Loucy (cell line): ENCODE data around the gene IL36B.

ENCODE experiments used
- EZH2phosphoT487 ChIP-seq: fragments of 200-600 bp; IDR thresholded peaks from 2 replicates; pipeline ENCODE4 v1.6.1; 2018; ENCODE audit warnings: antibody characterized with exemption, mild to moderate bottlenecking, moderate library complexity, borderline replicate concordance
- TF ChIP-seq, protein P1 (sequence below): fragments of 200-600 bp; sonication (generic); conservative IDR thresholded peaks from 2 replicates; pipeline ENCODE4 v1.5.1; 2014; ENCODE audit warnings: mild to moderate bottlenecking, antibody characterized with exemption, low read length

DNA sequence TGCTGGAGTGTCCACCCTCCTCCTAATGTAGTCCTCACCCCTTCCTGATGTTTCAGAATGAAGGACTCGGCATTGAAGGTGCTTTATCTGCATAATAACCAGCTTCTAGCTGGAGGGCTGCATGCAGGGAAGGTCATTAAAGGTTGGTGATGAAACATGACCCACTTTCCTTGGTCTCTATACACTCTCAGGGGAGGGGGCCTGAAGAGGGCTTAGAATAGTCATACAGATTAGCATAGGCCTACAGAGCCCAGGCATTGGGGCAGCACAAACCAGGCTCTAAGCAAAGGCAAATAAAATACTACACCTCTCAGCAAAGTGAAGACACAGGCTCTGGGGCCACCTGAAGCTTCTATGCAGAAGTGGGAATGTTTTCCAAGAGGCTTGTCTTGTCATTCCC is 8.1 kb upstream of the IL36B start:
- TF ChIP-seq, protein P1, sequence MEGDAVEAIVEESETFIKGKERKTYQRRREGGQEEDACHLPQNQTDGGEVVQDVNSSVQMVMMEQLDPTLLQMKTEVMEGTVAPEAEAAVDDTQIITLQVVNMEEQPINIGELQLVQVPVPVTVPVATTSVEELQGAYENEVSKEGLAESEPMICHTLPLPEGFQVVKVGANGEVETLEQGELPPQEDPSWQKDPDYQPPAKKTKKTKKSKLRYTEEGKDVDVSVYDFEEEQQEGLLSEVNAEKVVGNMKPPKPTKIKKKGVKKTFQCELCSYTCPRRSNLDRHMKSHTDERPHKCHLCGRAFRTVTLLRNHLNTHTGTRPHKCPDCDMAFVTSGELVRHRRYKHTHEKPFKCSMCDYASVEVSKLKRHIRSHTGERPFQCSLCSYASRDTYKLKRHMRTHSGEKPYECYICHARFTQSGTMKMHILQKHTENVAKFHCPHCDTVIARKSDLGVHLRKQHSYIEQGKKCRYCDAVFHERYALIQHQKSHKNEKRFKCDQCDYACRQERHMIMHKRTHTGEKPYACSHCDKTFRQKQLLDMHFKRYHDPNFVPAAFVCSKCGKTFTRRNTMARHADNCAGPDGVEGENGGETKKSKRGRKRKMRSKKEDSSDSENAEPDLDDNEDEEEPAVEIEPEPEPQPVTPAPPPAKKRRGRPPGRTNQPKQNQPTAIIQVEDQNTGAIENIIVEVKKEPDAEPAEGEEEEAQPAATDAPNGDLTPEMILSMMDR = no peak
- TF ChIP-seq EZH2phosphoT487 = no peak
